GM19099 (cell line): ENCODE measurements around the gene GRID2.

Source experiments
- POLR2A ChIP-seq: IDR thresholded peaks from 3 replicates; pipeline ENCODE4 v1.6.1; 2011; ENCODE audit warnings: low read depth; ENCODE audit not compliant: insufficient read length; ENCODE audit errors: extremely low read depth

GRID2 gene

GRCh38 chr4:93312299-93312698, 1008.5 kb downstream of the GRID2 start:
- TF ChIP-seq POLR2A: no peak

- no peak for TF ChIP-seq POLR2A
These were observed 1009.4 kb downstream of the GRID2 start for GRCh38 chr4:93313197-93313596.

- no peak for TF ChIP-seq POLR2A
These were observed 1013.3 kb downstream of the GRID2 start for GRCh38 chr4:93317057-93317456.

GRCh38 chr4:93317561-93317960, 1013.8 kb downstream of the GRID2 start:
- no peak for TF ChIP-seq POLR2A

- TF ChIP-seq POLR2A: no peak
These were observed 1015.3 kb downstream of the GRID2 start for GRCh38 chr4:93319041-93319440.

- no peak for TF ChIP-seq POLR2A
These were observed 1016.6 kb downstream of the GRID2 start for GRCh38 chr4:93320356-93320755.

GRCh38 chr4:93327346-93327745, 1023.6 kb downstream of the GRID2 start:
- TF ChIP-seq POLR2A: no peak

- TF ChIP-seq POLR2A: no peak
These were observed 1030.2 kb downstream of the GRID2 start for GRCh38 chr4:93334003-93334402.

- TF ChIP-seq POLR2A: no peak
These were observed 1033.4 kb downstream of the GRID2 start for GRCh38 chr4:93337196-93337595.

GRCh38 chr4:93342738-93343137, 1039.0 kb downstream of the GRID2 start:
- no peak for TF ChIP-seq POLR2A

GRCh38 chr4:93346840-93347239, 1043.1 kb downstream of the GRID2 start:
- no peak for TF ChIP-seq POLR2A

GRCh38 chr4:93348896-93349295, 1045.1 kb downstream of the GRID2 start:
- TF ChIP-seq POLR2A: no peak

- no peak for TF ChIP-seq POLR2A
These were observed 1048.1 kb downstream of the GRID2 start for GRCh38 chr4:93351846-93352245.

GRCh38 chr4:93355411-93355810, 1051.6 kb downstream of the GRID2 start:
- TF ChIP-seq POLR2A: no peak

GRCh38 chr4:93359586-93359985, 1055.8 kb downstream of the GRID2 start:
- no peak for TF ChIP-seq POLR2A

- no peak for TF ChIP-seq POLR2A
These were observed 1065.2 kb downstream of the GRID2 start for GRCh38 chr4:93368968-93369367.

- no peak for TF ChIP-seq POLR2A
These were observed 1066.5 kb downstream of the GRID2 start for GRCh38 chr4:93370256-93370655.

GRCh38 chr4:93373893-93374860, 1070.4 kb downstream of the GRID2 start:
- no peak for TF ChIP-seq POLR2A

GRCh38 chr4:93384241-93384640, 1080.5 kb downstream of the GRID2 start:
- no peak for TF ChIP-seq POLR2A
